ENCODE data around the gene PPP6C.
"Not testable (repeated sequence)": the region's sequence is repeated elsewhere in the genome, so short reads cannot be mapped to it uniquely, and the experiment has no call there.

Gene PPP6C

DNA sequence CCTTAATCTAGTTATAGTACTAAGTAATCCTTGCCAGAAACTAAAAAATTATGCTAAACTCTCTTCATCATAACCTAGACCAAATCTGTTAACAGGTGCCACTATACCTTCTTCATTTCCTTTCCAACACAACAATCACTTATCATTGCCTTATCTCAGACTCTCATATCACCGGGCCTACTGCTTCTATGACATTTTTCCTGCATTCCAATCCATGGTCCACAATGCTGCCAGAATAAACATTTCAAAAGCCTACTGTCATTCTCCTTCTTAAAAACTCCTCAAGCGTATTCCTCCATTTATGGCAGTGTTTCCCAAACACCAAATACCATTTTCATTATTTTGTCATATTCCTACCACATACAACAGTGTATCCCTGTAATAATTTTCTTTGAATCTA is 6.5 kb downstream of the PPP6C start:
- H3K4me3 ChIP-seq (ENCODE audit: low read depth, low read length) = no peak overlapping the region

DNA sequence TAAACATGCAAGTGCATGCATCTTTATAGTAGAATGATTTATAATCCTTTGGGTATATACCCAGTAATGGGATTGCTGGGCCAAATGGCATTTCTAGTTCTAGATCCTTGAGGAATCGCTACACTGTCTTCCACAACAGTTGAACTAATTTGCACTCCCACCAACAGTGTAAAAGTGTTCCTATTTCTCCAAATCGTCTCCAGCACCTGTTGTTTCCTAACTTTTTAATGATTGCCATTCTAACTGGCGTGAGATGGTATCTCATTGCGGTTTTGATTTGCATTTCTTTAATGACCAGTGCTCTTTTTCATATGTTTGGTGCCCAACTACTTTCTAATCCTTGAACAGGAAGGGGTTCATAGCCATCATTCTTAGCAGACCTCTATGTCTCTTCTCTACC is 7.8 kb downstream of the PPP6C start:
- H3K4me3 ChIP-seq (ENCODE audit: low read depth, low read length) = not testable (repeated sequence)

DNA sequence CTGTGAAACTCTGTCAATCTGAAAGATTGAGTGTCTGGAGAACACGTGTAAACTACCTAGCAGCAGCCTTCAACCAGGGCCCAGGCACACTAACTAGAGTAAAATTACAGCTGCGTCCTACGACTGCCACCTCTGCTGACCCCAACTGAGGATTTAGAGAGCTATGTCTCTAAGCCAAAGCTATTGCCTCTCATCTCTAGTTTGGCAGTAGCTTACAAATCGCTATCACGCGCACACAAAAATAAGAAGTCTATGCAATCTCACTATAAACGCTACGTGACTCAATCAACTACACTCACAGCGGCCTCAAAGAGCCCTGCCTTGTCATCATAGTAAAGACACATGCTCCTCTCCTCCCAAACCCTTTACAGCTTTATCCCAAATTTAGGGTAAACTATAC is 8.7 kb downstream of the PPP6C start:
- H3K4me3 ChIP-seq (ENCODE audit: low read depth, low read length) = no peak overlapping the region

DNA sequence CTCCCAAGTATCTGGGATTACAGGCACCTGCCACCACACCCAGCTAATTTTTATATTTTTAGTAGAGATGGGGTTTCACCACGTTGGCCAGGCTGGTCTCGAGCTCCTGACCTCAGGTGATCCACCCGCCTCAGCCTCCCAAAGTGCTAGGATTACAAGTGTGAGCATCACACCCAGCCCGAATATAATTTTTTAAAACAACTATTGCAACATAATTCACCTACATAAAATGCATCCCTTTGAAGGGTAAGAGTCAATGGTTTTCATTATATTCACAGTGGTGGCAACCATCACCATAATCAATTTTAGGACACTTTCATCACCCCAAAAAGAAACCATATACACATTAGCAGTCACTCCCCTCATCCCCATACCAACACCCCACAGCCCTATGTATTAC is 9.8 kb downstream of the PPP6C start:
- not testable (repeated sequence) for H3K4me3 ChIP-seq (ENCODE audit: low read depth, low read length)

DNA sequence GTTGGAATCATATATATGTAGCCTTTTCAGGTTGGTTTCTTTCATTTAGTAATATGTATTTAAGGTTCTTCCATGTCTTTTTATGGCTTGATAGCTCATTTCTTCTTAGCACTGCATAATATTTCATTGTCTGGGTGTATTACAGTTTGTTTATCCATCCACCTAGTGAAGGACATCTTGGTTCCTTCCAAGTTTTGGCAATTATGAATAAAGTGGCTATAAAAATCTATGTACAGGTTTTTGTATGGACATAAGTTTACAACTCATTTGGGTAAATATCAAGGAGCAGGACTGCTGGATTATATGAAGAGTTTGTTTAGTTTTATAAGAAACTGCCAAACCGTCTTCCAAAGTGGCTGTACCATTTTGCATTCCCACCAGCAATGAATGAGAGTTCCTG is 11.7 kb downstream of the PPP6C start:
- H3K4me3 ChIP-seq (ENCODE audit: low read depth, low read length) = no peak overlapping the region

DNA sequence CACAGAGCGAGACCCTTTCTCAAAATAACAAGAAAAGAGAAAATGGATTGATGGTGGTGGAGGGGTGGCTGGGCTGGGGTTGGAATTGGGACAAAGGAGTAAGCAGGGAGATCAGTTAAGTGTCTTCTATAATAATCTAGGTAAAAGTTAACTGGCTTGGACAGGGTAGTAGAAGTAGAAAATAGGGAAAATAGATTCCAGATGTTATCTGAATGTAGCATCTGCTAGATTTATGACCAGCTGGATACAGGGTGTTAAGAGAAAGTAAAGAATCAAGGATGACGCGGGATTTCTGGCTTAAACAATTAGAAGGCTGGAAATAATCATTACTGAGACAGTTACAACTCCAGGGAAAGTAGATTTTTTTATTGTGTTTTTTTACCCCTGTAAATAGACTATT is 13.0 kb downstream of the PPP6C start:
- H3K4me3 ChIP-seq (ENCODE audit: low read depth, low read length) = no peak overlapping the region

DNA sequence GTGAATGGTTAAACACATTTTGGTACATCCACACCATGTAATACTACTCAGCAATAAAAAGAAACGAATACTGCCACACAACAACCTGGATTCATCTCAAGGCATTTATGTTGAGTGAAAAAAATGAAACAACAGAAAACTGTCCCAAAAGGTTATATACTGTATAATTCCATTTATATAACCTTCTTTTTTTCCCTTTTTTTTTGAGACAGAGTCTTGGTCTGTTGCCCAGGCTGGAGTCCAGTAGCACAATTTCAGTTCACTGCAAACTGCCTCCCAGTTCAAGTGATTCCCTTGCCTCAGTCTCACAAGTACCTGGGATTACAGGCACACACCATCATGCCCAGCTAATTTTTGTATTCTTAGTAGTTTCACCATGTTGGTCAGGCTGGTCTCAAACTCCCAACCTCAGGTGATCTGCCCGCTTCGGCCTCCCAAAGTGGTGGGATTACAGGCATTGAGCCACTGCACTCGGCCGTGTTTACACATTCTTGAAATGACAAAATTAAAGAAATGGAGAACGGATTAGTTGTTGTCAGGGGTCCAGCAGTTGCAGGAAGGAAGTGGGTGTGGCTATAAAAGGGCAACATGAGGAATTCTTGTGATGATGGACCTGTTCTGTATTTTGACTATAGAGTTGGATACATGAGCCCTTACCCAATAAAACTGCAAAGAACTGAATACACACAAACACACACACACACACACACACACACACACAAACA is 17.4 kb downstream of the PPP6C start:
- H3K4me3 ChIP-seq (ENCODE audit: low read depth, low read length) = no peak overlapping the region

DNA sequence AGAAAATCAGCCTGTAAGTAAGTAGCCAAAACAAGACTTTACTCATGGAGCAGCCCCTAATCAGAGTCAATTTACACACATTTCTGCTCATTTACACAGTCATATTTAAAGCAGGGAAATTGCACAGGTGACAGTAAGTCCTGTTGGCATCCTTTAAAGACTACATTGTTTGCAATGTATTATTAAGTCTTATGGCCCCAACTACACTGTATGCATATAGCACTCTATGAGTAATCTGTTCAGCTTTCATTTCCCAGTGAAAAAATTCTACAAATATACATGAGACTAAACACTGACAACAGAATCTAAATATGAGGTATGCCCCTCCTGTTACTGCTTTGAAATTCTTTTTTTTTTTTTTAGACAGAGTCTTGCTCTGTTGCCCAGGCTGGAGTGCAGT is 19.7 kb downstream of the PPP6C start:
- H3K4me3 ChIP-seq (ENCODE audit: low read depth, low read length) = no peak overlapping the region

DNA sequence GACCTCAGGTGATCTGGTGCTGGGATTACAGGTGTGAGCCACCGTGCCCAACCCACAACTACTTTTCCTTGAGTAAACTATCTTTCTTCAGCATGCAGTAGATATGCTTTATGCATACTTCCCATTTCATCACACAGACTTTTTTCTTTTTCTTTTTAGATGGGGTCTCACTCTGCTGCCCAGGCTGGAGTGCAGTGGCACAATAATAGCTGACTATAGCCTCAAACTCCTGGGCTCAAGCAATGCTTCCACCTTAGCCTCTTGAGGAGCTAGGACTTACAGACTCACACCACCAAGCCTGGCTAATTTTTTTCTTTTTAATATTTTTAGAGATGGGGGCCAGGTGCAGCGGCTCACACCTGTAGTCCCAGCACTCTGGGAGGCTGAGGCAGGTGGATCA is 22.8 kb downstream of the PPP6C start:
- H3K4me3 ChIP-seq (ENCODE audit: low read depth, low read length) = no peak overlapping the region

DNA sequence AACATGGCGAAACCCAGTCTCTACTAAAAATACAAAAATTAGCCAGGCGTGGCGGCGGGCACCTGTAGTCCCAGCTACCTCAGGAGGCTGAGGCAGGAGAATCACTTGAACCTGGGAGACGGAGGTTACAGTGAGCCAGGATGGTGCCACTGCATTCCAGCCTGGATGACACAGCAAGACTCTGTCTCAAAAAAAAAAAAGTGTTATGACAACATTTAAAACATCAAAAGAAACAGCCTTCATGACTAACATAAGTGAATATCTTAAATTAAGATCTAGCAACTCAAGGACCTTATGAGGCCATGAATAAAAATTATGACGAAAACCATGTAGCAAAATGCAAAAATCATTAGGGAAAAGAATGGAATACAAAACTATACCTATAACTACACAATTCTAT is 26.7 kb downstream of the PPP6C start:
- H3K4me3 ChIP-seq (ENCODE audit: low read depth, low read length) = not testable (repeated sequence)

DNA sequence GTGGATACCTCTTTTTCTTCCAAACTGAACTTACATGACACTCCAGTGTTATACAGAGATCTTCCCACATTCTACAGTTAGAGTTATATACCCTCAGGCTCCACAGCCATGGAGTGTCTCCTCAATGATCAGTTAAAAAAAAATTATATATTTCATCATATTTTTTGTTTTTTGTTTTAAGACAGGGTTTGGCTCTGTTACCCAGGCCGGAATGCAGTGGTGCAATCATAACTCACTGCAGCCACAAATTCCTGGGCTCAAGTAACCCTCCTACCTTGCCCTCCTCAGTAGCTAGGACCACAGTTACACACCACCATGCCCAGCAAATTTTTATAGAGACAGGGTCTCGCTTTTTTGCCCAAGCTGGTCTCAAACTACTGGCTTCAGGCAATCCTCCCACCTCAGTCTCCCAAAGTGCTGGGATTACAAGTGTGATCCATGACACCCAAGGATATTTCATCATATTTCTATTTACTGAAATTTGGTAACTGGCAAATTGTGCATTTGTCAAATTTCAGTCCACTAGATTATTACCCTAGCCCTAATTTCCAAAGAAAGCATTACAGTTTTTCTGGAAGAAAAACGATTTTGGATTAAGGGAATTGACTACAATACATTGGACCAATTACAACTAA is 28.2 kb downstream of the PPP6C start:
- no peak overlapping the region for H3K4me3 ChIP-seq (ENCODE audit: low read depth, low read length)

DNA sequence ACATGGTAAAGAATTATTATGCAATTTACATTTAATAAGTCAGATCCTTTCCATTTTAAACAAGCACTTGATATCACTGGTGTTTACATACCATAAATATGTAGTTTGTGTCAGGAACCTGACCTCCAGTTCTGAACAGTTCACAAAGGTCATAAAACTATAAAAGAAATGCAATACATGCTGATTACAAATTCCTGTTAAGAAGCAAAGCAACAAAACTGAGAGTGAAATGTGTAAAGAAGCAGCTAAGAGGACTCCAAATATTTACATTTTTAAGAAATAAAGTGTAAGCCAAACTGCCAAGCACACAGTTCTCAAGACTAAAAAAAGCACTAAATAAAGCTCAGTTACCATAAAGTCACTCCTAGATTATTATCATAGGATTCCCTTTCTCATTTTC is 28.9 kb downstream of the PPP6C start:
- no peak overlapping the region for H3K4me3 ChIP-seq (ENCODE audit: low read depth, low read length)

DNA sequence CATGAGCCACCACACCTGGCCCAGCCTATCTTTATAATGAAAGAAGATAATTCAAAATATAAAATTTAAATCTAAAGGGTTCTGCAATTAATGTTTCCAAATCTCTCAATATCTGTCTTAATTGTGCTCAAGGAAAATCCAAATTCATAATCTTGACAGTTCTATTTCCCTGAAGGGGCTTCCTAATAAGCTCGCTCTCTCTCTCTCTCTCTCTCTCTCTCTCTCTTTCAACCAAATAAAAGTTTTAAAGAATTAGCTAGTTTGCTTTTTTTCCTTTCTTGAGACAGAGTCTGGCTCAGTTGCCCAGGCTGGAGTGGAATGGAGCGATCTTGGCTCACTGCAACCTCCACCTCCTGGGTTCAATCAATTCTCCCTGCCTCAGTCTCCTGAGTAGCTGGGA is 33.1 kb downstream of the PPP6C start:
- H3K4me3 ChIP-seq (ENCODE audit: low read depth, low read length) = no peak overlapping the region

DNA sequence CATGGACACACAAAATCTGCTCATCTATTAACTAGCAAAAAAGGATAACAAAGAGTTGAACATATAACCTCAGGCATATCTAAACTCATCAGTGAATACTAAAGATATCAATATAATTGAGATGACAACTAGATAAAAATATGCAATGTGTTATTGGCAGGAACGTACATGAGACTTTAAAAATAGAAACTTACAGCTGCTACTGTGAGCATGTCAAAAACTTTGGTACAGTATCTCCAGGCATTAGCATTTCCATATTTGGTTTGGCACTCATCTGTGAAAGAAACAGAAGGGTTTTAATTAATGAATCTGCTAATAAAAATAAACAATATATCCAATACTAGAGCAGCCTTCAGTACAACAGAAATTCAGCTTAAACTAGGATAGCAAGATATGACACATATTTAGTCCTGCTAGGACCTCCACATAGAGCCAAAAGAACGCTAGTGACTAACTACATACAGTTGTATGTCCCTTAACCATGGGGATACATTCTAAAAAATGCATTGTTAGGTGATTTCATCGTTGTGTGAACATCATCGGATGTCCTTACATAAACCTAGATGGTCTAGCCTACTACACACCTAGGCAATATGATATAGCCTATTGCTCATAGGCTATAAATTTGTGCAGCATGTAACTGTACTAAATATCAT is 35.8 kb downstream of the PPP6C start:
- H3K4me3 ChIP-seq (ENCODE audit: low read depth, low read length) = no peak overlapping the region

DNA sequence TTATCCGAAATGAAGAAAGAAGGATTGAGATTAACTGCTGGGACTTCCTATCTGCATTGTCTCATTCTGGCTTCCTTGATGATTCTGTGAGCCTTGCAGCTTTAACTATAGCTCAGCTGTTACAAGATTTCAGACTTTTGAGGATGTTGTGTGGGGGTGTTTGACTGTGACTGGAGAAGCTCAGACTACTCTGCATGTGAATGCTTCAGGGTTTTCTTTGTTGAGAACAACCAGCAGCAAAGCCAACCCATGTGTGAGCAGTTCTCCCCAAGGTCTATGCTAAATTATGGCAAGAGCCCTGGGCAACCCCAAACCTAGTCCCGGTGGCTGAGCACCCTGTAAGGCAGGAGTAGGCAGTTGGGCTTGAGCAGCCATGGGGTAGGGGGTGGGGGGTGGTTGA is 37.9 kb downstream of the PPP6C start:
- H3K4me3 ChIP-seq (ENCODE audit: low read depth, low read length) = no peak overlapping the region

DNA sequence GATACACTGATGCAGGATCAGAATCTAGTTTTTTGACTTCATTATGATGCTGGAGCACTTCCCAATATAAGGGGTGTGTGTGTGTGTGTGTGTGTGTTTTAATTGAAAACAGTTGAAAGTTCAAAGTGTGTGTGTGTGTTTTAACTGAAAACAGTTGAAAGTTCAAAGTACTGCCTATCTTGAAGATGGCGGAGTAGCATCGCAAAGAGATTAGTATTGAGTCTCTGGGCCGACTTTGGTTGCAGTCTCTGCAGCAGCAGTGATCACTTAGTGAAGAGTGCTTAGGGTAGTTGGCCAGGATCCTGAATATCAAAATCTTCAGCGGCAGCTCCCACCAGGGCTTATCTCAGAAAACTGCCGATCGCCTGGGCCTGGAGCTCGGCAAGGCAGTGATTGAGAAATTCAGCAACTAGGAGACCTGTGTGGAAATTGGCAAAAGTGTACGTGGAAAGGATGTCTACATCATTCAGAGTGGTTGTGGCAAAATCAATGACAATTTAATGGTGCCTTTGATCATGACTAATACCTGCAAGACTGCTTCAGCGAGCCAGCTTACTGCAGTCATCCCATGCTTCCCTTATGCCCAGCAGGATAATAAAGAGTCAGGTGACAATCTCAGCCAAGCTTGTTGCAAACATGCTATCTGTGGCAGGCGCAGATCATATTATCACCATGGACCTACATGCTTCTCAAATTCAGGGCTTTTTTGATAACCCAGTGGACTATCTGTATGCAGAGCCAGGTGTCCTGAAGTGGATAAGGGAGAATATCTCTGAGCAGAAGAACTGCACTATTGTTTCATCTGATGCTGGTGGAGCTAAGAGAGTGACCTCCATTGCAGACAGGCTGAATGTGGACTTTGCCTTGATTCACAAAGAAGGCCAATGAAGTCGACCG is 39.0 kb downstream of the PPP6C start:
- no peak overlapping the region for H3K4me3 ChIP-seq (ENCODE audit: low read depth, low read length)

DNA sequence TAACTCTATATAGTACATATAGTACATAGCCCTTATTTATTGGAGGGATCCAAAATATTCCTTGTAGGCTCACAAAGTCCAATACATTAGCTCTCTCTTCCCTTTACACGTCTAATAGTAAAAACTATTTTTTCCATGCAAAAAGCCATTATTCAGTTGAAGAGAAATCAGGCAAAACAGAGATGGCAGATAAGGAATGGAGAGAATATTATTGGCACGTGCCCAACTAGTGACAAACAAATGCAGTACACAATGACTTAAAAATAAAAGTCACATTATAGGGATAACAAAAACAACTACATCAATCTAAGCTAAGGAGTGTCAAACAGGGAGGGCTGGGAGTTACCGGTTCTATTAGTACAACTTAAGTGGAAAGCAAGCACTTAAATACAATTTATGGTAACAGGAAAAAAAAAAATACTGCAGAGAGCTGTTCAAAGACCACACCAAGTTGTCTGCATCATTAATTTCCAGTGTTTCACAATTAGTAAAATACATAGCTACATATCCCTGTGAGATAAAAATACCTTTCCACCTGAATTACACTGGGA is 42.1 kb downstream of the PPP6C start:
- H3K4me3 ChIP-seq (ENCODE audit: low read depth, low read length) = no peak overlapping the region

DNA sequence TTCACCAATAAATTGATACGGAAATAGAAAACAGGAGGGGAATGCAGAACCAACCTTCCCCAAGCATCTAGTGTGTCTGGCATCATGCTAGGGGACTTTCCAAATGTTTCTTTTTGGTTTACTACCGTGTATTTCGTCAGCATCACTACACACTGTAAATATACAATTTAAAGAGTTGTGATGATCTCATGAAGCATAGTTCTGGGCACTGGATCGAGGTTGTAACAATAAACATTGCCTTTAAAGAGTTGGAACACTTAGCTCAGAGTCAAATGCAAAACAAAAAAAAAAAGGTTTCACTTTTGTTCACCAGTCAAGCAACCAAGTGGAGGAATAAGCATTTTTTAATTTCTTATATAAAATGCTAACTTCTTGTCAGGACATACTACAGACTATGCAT is 43.4 kb downstream of the PPP6C start:
- no peak overlapping the region for H3K4me3 ChIP-seq (ENCODE audit: low read depth, low read length)

DNA sequence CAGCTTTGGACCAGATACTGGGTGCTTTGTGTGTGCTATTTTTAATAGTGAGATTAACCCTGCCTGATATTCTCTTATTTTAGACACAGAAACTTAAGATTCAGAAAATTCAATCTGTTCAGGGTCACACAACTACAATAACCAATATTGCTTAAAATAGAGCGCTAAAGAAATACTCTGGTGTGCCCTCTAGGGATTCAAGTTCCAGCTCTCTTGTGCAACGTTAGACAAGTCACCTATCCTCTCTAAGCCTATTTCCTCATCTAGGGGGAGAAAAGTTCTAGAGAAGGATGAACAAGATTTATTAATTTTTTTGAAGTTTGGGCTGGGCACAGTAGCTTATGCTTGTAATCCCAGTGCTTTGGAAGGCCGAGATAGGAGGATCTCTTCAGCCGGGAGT is 44.2 kb downstream of the PPP6C start:
- H3K4me3 ChIP-seq (ENCODE audit: low read depth, low read length) = no peak overlapping the region

DNA sequence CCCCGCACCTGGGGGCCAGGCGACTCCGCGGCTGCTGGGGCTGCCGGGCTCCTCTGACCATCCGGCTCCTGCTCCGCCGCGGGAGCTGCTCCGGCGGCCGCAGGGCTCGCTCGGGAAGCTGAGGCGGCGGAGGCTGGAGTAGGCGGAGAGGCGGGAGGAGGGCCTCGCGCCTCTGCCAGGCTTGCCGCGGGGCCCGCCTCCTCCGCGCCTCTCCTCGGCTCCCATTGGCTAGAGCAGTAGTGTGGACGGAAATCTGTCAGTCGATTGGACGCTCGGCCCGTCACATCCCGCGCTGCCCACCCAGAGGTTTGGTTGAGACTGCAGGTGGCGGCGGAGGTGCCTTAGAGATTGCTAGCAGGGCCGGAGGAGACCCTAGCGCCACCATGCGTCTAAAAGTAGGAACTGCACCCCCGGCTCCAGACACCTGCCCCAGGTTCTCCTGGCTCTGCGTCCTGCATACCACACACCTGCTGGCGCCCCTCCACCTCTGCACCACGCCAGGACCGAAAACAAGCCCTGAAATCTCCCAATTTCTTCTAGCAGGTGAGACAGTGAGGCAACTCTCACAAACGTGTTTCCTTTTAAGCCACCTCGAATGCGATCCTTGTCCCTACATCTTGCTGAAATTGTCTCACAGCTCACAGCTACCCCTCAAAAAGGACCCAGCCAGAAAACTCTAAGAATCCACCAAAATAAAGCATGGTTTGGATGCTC is 46.1 kb downstream of the PPP6C start, which contains the start of gene SCAI:
Gene SCAI, minus strand, starts transcription at position 152 of the 714 bp plus-strand sequence. Its CDS starts 91 bp downstream, at position 61.
- peak within 1 kb of the TSS; percentile 87 for H3K4me3 ChIP-seq (ENCODE audit: low read depth, low read length)

All from iPS-11a (cell line).